Kidney capillary endothelial cell (primary cell): ENCODE results near the gene PIP5K1A.

ENCODE experiments used
- DNase-seq: peaks from one replicate; pipeline ENCODE4 v3.0.0-alpha.2; 2018; ENCODE audit warnings: low spot score

The PIP5K1A gene

GRCh38 chr1:151289080-151289935 is 91.0 kb downstream of the PIP5K1A start:
- DNase-seq, result no peak

GRCh38 chr1:151289991-151290708 is 91.8 kb downstream of the PIP5K1A start:
- no peak for DNase-seq

DNA sequence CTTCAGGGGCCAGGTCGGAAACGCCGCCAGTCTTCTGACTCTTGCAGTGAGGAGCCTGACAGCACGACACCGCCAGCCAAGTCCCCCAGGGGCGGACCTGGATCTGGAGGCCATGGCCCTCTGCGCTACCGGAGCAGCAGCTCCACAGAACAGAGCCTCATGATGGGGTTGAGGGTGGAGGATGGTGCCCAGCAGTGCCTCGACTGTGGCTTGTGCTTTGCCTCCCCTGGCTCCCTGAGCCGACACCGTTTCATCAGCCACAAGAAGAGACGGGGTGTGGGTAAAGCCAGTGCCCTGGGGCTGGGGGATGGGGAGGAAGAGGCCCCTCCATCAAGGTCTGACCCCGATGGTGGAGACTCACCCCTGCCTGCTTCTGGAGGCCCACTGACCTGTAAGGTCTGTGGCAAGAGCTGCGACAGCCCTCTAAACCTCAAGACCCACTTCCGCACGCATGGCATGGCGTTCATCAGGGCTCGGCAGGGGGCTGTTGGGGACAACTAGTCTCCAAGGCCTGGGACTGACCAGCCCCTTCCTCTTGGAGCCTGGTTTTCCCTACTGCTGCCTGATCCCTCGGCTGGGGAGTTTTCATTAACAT is 92.5 kb downstream of the PIP5K1A start:
- DNase-seq, result no peak

DNA sequence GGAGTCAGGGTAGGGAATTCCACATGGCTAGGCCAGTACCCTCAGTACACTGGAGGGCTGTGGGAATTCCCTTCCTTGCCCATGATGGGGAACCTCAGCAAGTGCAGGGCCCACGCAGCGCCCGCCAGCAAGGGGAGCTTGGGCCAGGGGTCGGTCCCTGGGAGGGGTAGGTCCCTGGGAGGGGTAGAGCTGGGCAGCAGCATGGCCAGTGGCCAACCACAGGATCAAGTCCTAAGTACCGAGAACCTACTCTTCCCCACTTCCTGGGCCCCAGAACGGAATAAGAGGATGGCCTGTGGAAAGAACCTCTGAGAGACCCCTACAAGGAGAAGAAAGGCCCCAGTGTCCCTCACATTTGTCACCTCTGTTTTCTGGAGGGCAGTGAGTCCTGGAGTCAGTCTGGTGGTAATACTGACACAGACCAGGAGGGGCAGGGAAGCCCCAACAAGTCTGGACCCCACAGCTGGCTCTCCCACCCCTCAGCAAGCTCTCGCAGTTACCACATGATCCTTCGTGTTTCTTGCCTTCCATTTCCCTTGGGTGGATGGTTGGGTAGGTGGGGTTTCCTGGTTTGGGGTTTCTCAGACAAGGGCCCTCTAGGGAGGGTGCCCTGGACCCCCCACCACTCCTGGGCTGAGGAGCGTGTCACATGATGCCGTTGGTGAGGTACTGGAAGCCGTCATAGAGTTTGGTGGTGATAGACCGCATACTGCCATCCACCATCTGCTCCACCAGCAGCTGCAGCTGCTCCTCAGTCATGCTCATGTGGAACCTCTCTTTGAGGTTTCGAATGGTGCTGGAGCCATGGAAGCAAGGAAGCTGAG is 94.1 kb downstream of the PIP5K1A start:
- no peak for DNase-seq

DNA sequence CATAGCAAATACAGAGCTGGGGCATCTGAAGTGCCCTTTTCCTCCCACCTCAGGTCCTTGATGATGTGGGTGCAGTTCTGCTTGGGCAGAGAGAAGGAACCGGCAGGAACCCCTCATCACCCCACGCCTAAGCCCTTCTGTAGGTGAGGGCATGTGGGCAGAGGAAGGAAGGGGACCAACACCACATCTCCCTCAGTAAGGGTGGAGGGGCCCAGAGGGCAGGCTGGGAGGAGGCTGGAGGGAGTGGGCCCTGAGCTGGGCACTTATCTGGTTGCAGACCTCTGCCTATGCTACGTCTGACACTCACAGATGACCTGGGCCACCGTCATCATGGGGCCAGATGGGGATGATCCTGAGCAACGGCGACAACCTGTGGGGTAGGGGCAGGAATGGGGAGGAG is 94.7 kb downstream of the PIP5K1A start:
- no peak for DNase-seq

- no peak for DNase-seq
Measured at GRCh38 chr1:151294742-151295462, 96.5 kb downstream of the PIP5K1A start.
